Heart left ventricle (tissue), 16 donors: Measurements from ENCODE around the gene BTBD17. TPM values are rescaled to one million over a fixed set of nuclear protein-coding genes. Genes with fewer than 3 reads are reported as not detected.
"Not testable (repeated sequence)": the region's sequence is repeated elsewhere in the genome, so short reads cannot be mapped to it uniquely, and the experiment has no call there.

ENCODE experiments used
- ATAC-seq, 4 donors: fragments of 200-7000 bp; cut with Tn5 transposase; one replicate each; pipeline ENCODE4 v1.9.1; 2020 to 2022; ENCODE audit warnings: moderate library complexity in 4 of 4, mild to moderate bottlenecking in 3 of 4, moderate number of reproducible peaks in 1 of 4
- DNase-seq, 5 donors: peaks; one replicate each; pipeline ENCODE4 v3.0.0-alpha.2; 2020
- H3K27ac ChIP-seq, 12 donors: fragments of 200-600 bp; sonication (generic) in 4 of 12; one replicate each; pipeline versions ENCODE4 v1.5.0 to v1.8.0; 2016 to 2022; ENCODE audit warnings: mild to moderate bottlenecking in 2 of 12
- H3K27me3 ChIP-seq, 9 donors: fragments of 200-600 bp; sonication (generic) in 2 of 9; one replicate each; pipeline versions ENCODE4 v1.5.1 to v1.8.0; 2016 to 2022; ENCODE audit warnings: mild to moderate bottlenecking in 3 of 9
- H3K36me3 ChIP-seq, 9 donors: fragments of 200-600 bp; sonication (generic) in 2 of 9; one replicate each; pipeline versions ENCODE4 v1.5.0 to v1.8.0; 2018 to 2022; ENCODE audit warnings: mild to moderate bottlenecking in 2 of 9
- H3K4me1 ChIP-seq, 12 donors: fragments of 200-600 bp; sonication (generic) in 4 of 12; one replicate each; pipeline versions ENCODE4 v1.5.0 to v1.8.0; 2016 to 2022; ENCODE audit warnings: mild to moderate bottlenecking in 3 of 12
- H3K4me3 ChIP-seq, 12 donors: fragments of 200-600 bp; sonication (generic) in 4 of 12; one replicate each; pipeline versions ENCODE4 v1.5.0 to v1.8.0; 2017 to 2022; ENCODE audit warnings: mild to moderate bottlenecking in 9 of 12, moderate library complexity in 4 of 12
- H3K9me3 ChIP-seq, 12 donors: fragments of 200-600 bp; sonication (generic) in 4 of 12; one replicate each; pipeline versions ENCODE4 v1.5.0 to v1.8.0; 2016 to 2022; ENCODE audit warnings: mild to moderate bottlenecking in 1 of 12
- CTCF ChIP-seq, 12 donors: fragments of 200-600 bp; sonication (generic) in 4 of 12; IDR thresholded peaks; one replicate each; pipeline versions ENCODE4 v1.5.0 to v1.8.0; 2018 to 2022; ENCODE audit warnings: antibody characterized with exemption in 12 of 12, mild to moderate bottlenecking in 5 of 12
- POLR2A ChIP-seq, 2 donors: fragments of 450-650 bp; IDR thresholded peaks; one replicate each; pipeline ENCODE4 v1.6.1; 2017; ENCODE audit warnings: antibody characterized with exemption in 2 of 2, mild to moderate bottlenecking in 2 of 2, moderate library complexity in 2 of 2
- WGBS, 4 donors: extraction: QIAGEN DNeasy Blood & Tissue Kit in 2 of 4; methylation state at CpG; one replicate each; pipeline versions ENCODE4 v1.1.5 to v1.1.7; 2013 to 2018; 5-methylcytosine and 5-hydroxymethylcytosine counted together
- intact Hi-C, 10 donors: fragments of 100-400 bp; cut with DNase I; formaldehyde crosslinking; loops; one replicate each; pipeline versions ENCODE4 v1.11.1 to v1.14.2; 2022
- polyA plus RNA-seq, 2 donors: library from polyadenylated mRNA; stranded (reverse); fragments of 200-250 nt; gene quantifications; one replicate each; pipeline ENCODE4 v1.2.3, GENCODE V29; 2013
- total RNA-seq, 9 donors: library from RNA; depleted of rRNA in 2 of 9; stranded (reverse); fragments of >200 nt in 2 of 9; fragmentation: NEBNext Ultra II Directional in 3 of 9; extraction: Animal tissue kit (Norgen Biotek cat#: 25700) in 3 of 9; gene quantifications; one replicate each; pipeline versions ENCODE4 v1.1.0 to v1.2.4, GENCODE V29; 2016 to 2023
- donor health status: ischemic (EF 13 %, LVEDD 7.1; RV severe dilation, severe dysfunction).
- donor health status: healthy with polysubstance abuse.
- donor health status: DM: no; HTN: yes; CAD: no.
- donor health status: DM: no; HTN: no; CAD: no.
- donor health status: ischemic (EF 25% LVEDD 6.9; RV normal size, moderate dysfunction).
- donor health status: ischemic (EF 25% LVEDD 5.7; RV mildly dilated, moderate dysfunction).
- donor health status: healthy.
- donor health status: DM: yes; HTN: yes; CAD: no.
- donor health status: ischemic (EF 35%, LVEDD 5.7; RV mildly dilated, moderate dysfunction).
- donor health status: nonischemic (EF 11% LVEDD 7.7; RV severe dilation, severe dysfunction).
- donor health status: DM: yes; HTN: yes; CAD: no.
- donor health status: PGD.
- donor health status: ischemic (EF 29% LVEDD 5.4; RV normal size, mild dysfunction).
- donor health status: nonischemic (EF 23%, LVEDD 6.1; RV moderate dilation, normal function).

The BTBD17 gene
- total and polyA plus RNA-seq, 11 donors, result not detected

GRCh38 chr17:74407384-74407783 is 45.7 kb upstream of the BTBD17 start:
- H3K27ac ChIP-seq, result no peak overlapping the region
- H3K9me3 ChIP-seq, result no peaks in the 10 kb centered on the region
- ATAC-seq (no peak), DNase-seq (no peak)
- no peak overlapping the region for H3K4me3 ChIP-seq
- H3K27me3 ChIP-seq, result no peaks in the 10 kb centered on the region
- H3K4me1 ChIP-seq, result peaks cover 0 to 5% (median 0%) of the 10 kb centered on the region in 12 donors
- 89 to 92% (median 90%) methylated on average over 5 of the region's 5 CpGs for WGBS, 4 donors
- H3K36me3 ChIP-seq, result no peaks in the 10 kb centered on the region
- intact Hi-C loops, result no loop called here
- TF ChIP-seq POLR2A (IDR thresholded peaks at IDR 0.05) (no peak), CTCF (IDR thresholded peaks at IDR 0.05) (no peak)

DNA sequence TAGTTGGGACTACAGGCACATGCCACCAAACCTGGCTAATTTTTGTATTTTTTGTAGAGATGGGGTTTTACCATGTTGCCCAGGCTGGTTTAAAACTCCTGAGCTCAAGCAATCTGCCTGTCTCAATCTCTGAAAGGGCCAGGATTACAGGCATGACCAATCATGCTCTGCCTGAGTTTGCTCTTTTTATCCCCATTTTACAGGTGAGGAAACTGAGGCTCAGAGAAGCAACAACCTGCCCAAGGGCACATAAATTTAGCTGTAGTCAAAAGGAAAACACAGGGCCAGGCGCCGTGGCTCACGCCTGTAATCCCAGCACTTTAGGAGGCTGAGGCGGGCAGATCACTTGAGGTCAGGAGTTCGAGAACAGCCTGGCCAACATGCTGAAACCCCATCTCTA is 43.6 kb upstream of the BTBD17 start:
- H3K36me3 ChIP-seq, H3K9me3 ChIP-seq, DNase-seq, H3K4me1 ChIP-seq, H3K4me3 ChIP-seq, ATAC-seq, intact Hi-C loops, H3K27ac ChIP-seq, H3K27me3 ChIP-seq: not testable (repeated sequence)
- 92 to 98% (median 97%) methylated on average over 5 of the region's 5 CpGs for WGBS, 4 donors

GRCh38 chr17:74404789-74405188 is 43.1 kb upstream of the BTBD17 start:
- Histone ChIP-seq H3K36me3 (no peaks in the 10 kb centered on the region), H3K9me3 (no peaks in the 10 kb centered on the region), H3K27me3 (no peaks in the 10 kb centered on the region), H3K4me1 (peaks cover 0 to 5% (median 0%) of the 10 kb centered on the region in 12 donors), H3K27ac (no peak overlapping the region), H3K4me3 (no peak overlapping the region)
- no peak for ATAC-seq
- no peak for TF ChIP-seq POLR2A (IDR thresholded peaks at IDR 0.05)
- no peak for TF ChIP-seq CTCF (IDR thresholded peaks at IDR 0.05)
- no peak for DNase-seq
- WGBS, 4 donors, result 85 to 91% (median 90%) methylated on average over 6 of the region's 6 CpGs
- intact Hi-C loops, result no loop called here

DNA sequence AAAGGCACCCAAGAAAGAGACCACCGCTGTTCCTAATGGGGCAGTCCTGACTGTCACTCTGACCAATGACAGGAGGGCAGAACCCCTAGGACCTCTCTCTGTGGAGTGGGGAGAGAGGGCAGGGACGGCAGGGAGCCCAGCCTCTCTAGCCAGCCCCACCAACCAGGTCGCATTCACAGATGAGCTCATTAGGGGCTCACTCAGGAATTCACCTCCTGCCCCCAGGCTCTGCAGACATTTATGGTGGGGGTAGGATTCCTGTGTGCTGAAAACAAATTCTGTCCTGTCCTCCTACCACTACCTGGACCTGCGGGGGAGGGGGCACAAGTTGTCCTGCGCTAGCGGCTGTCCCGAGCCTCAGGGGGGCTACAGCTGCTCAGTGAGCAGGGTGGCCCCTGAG is 42.5 kb upstream of the BTBD17 start:
- H3K27me3 ChIP-seq, result no peaks in the 10 kb centered on the region
- TF ChIP-seq CTCF (IDR thresholded peaks at IDR 0.05) (no peak), POLR2A (IDR thresholded peaks at IDR 0.05) (no peak)
- H3K36me3 ChIP-seq, result no peaks in the 10 kb centered on the region
- peaks cover 0 to 5% (median 0%) of the 10 kb centered on the region in 12 donors for H3K4me1 ChIP-seq
- WGBS, 4 donors, result 49 to 56% (median 54%) methylated on average over 6 to 7 of the region's 7 CpGs
- H3K27ac ChIP-seq, result no peak overlapping the region
- intact Hi-C loops, result no loop called here
- H3K4me3 ChIP-seq, result no peak overlapping the region
- no peaks in the 10 kb centered on the region for H3K9me3 ChIP-seq
- DNase-seq (no peak), ATAC-seq (no peak)

- TF ChIP-seq CTCF (IDR thresholded peaks at IDR 0.05) (no peak), POLR2A (IDR thresholded peaks at IDR 0.05) (no peak)
- intact Hi-C loops, result no loop called here
- WGBS, 4 donors, result 58 to 71% (median 66%) methylated on average over 8 to 12 of the region's 12 CpGs
- no peaks in the 10 kb centered on the region for H3K36me3 ChIP-seq
- H3K9me3 ChIP-seq, result no peaks in the 10 kb centered on the region
- H3K27ac ChIP-seq, result no peak overlapping the region
- peaks cover 0 to 3% (median 0%) of the 10 kb centered on the region in 12 donors for H3K4me1 ChIP-seq
- DNase-seq (no peak), ATAC-seq (no peak)
- no peak overlapping the region for H3K4me3 ChIP-seq
- H3K27me3 ChIP-seq, result no peaks in the 10 kb centered on the region
Observed at GRCh38 chr17:74403512-74404137, 42.0 kb upstream of the BTBD17 start.
